Measurements from ENCODE around the gene USP17L21. TPM values are rescaled to one million over a fixed set of nuclear protein-coding genes. Genes with fewer than 3 reads are reported as not detected.
"Not testable (repeated sequence)": the region's sequence is repeated elsewhere in the genome, so short reads cannot be mapped to it uniquely, and the experiment has no call there.

USP17L21 gene
- total RNA-seq = not detected in 2 replicates

- H3K9me3 Mint-ChIP-seq; H3K27ac Mint-ChIP-seq; intact Hi-C loops (cut with micrococcal nuclease); H3K4me1 Mint-ChIP-seq (ENCODE audit: low read depth); H3K27me3 Mint-ChIP-seq (ENCODE audit: insufficient read depth); H3K4me3 Mint-ChIP-seq; DNase-seq (ENCODE audit: low spot score); H3K36me3 Mint-ChIP-seq (ENCODE audit: low read depth): not testable (repeated sequence)
Observed at GRCh38 chr4:9262572-9262971, at the start of gene USP17L21. TSS of gene USP17L21 (plus strand) at chr4:9262872. CDS start at chr4:9262872, 0 bp downstream.

- H3K27me3 Mint-ChIP-seq (ENCODE audit: insufficient read depth); intact Hi-C loops (cut with micrococcal nuclease); H3K4me1 Mint-ChIP-seq (ENCODE audit: low read depth); H3K36me3 Mint-ChIP-seq (ENCODE audit: low read depth); H3K27ac Mint-ChIP-seq; H3K9me3 Mint-ChIP-seq; H3K4me3 Mint-ChIP-seq: not testable (repeated sequence)
- DNase-seq (ENCODE audit: low spot score) = peak; percentile 0
Observed at GRCh38 chr4:9214701-9215100, 48.0 kb upstream of the USP17L21 start.

- H3K27me3 Mint-ChIP-seq (ENCODE audit: insufficient read depth) = not testable (repeated sequence)
Observed at GRCh38 chr4:9215105-9215504, 47.6 kb upstream of the USP17L21 start, which contains the start of gene USP17L11. TSS of gene USP17L11 (plus strand) at chr4:9215405. CDS start at chr4:9215405, 0 bp downstream.

GRCh38 chr4:9219852-9220251, 42.8 kb upstream of the USP17L21 start, which contains the start of gene USP17L12:
TSS of gene USP17L12 (plus strand) at chr4:9220152. CDS start at chr4:9220152, 0 bp downstream.
- H3K27me3 Mint-ChIP-seq (ENCODE audit: insufficient read depth); DNase-seq (ENCODE audit: low spot score); H3K27ac Mint-ChIP-seq; H3K9me3 Mint-ChIP-seq; H3K4me3 Mint-ChIP-seq; H3K36me3 Mint-ChIP-seq (ENCODE audit: low read depth); H3K4me1 Mint-ChIP-seq (ENCODE audit: low read depth); intact Hi-C loops (cut with micrococcal nuclease): not testable (repeated sequence)

More at GRCh38 chr4:9215105-9215504, 47.6 kb upstream of the USP17L21 start, which contains the start of gene USP17L11:
- intact Hi-C loops (cut with micrococcal nuclease); H3K4me1 Mint-ChIP-seq (ENCODE audit: low read depth); H3K9me3 Mint-ChIP-seq; H3K36me3 Mint-ChIP-seq (ENCODE audit: low read depth); H3K4me3 Mint-ChIP-seq; H3K27ac Mint-ChIP-seq; DNase-seq (ENCODE audit: low spot score): not testable (repeated sequence)

GRCh38 chr4:9224596-9224995, 38.1 kb upstream of the USP17L21 start, which contains the start of gene USP17L13:
TSS of gene USP17L13 (plus strand) at chr4:9224896. CDS start at chr4:9224896, 0 bp downstream.
- H3K4me3 Mint-ChIP-seq; H3K27ac Mint-ChIP-seq; H3K36me3 Mint-ChIP-seq (ENCODE audit: low read depth); intact Hi-C loops (cut with micrococcal nuclease); H3K4me1 Mint-ChIP-seq (ENCODE audit: low read depth); H3K27me3 Mint-ChIP-seq (ENCODE audit: insufficient read depth); DNase-seq (ENCODE audit: low spot score); H3K9me3 Mint-ChIP-seq: not testable (repeated sequence)

GRCh38 chr4:9230249-9230648, 32.4 kb upstream of the USP17L21 start:
- H3K4me3 Mint-ChIP-seq; H3K9me3 Mint-ChIP-seq; H3K36me3 Mint-ChIP-seq (ENCODE audit: low read depth); H3K4me1 Mint-ChIP-seq (ENCODE audit: low read depth); H3K27me3 Mint-ChIP-seq (ENCODE audit: insufficient read depth); intact Hi-C loops (cut with micrococcal nuclease); H3K27ac Mint-ChIP-seq: not testable (repeated sequence)
- peak; percentile 0 for DNase-seq (ENCODE audit: low spot score)

- H3K27ac Mint-ChIP-seq; H3K36me3 Mint-ChIP-seq (ENCODE audit: low read depth); H3K27me3 Mint-ChIP-seq (ENCODE audit: insufficient read depth); DNase-seq (ENCODE audit: low spot score); H3K9me3 Mint-ChIP-seq; H3K4me3 Mint-ChIP-seq; H3K4me1 Mint-ChIP-seq (ENCODE audit: low read depth); intact Hi-C loops (cut with micrococcal nuclease): not testable (repeated sequence)
Observed at GRCh38 chr4:9234085-9234484, 28.6 kb upstream of the USP17L21 start, which contains the start of gene USP17L15. TSS of gene USP17L15 (plus strand) at chr4:9234385. CDS start at chr4:9234385, 0 bp downstream.

GRCh38 chr4:9238461-9238860, 24.2 kb upstream of the USP17L21 start:
- H3K4me1 Mint-ChIP-seq (ENCODE audit: low read depth); H3K27ac Mint-ChIP-seq; intact Hi-C loops (cut with micrococcal nuclease); H3K27me3 Mint-ChIP-seq (ENCODE audit: insufficient read depth); DNase-seq (ENCODE audit: low spot score); H3K36me3 Mint-ChIP-seq (ENCODE audit: low read depth); H3K4me3 Mint-ChIP-seq; H3K9me3 Mint-ChIP-seq: not testable (repeated sequence)

- H3K4me3 Mint-ChIP-seq; H3K27ac Mint-ChIP-seq; intact Hi-C loops (cut with micrococcal nuclease); H3K36me3 Mint-ChIP-seq (ENCODE audit: low read depth); H3K4me1 Mint-ChIP-seq (ENCODE audit: low read depth); DNase-seq (ENCODE audit: low spot score); H3K27me3 Mint-ChIP-seq (ENCODE audit: insufficient read depth); H3K9me3 Mint-ChIP-seq: not testable (repeated sequence)
Observed at GRCh38 chr4:9243579-9243978, 19.1 kb upstream of the USP17L21 start, which contains the start of gene USP17L17. TSS of gene USP17L17 (plus strand) at chr4:9243879. CDS start at chr4:9243879, 0 bp downstream.

- H3K27me3 Mint-ChIP-seq (ENCODE audit: insufficient read depth); H3K27ac Mint-ChIP-seq; DNase-seq (ENCODE audit: low spot score); H3K36me3 Mint-ChIP-seq (ENCODE audit: low read depth); H3K4me3 Mint-ChIP-seq; H3K4me1 Mint-ChIP-seq (ENCODE audit: low read depth); H3K9me3 Mint-ChIP-seq; intact Hi-C loops (cut with micrococcal nuclease): not testable (repeated sequence)
Observed at GRCh38 chr4:9247953-9248680, 14.6 kb upstream of the USP17L21 start, which contains the start of gene USP17L18. TSS of gene USP17L18 (plus strand) at chr4:9248630. CDS start at chr4:9248630, 0 bp downstream.

- H3K4me3 Mint-ChIP-seq; H3K4me1 Mint-ChIP-seq (ENCODE audit: low read depth); intact Hi-C loops (cut with micrococcal nuclease); H3K36me3 Mint-ChIP-seq (ENCODE audit: low read depth); DNase-seq (ENCODE audit: low spot score); H3K27ac Mint-ChIP-seq; H3K27me3 Mint-ChIP-seq (ENCODE audit: insufficient read depth); H3K9me3 Mint-ChIP-seq: not testable (repeated sequence)
Observed at GRCh38 chr4:9253078-9253477, 9.6 kb upstream of the USP17L21 start, which contains the start of gene USP17L19. TSS of gene USP17L19 (plus strand) at chr4:9253378. CDS start at chr4:9253378, 0 bp downstream.

- H3K9me3 Mint-ChIP-seq; H3K4me3 Mint-ChIP-seq; intact Hi-C loops (cut with micrococcal nuclease): not testable (repeated sequence)
Observed at GRCh38 chr4:9257824-9258223, 4.8 kb upstream of the USP17L21 start, which contains the start of gene USP17L20. TSS of gene USP17L20 (plus strand) at chr4:9258124. CDS start at chr4:9258124, 0 bp downstream.

GRCh38 chr4:9267319-9267718, 4.6 kb downstream of the USP17L21 start, which contains the start of gene USP17L22:
TSS of gene USP17L22 (plus strand) at chr4:9267619. CDS start at chr4:9267619, 0 bp downstream.
- H3K36me3 Mint-ChIP-seq (ENCODE audit: low read depth); H3K9me3 Mint-ChIP-seq; H3K4me3 Mint-ChIP-seq; intact Hi-C loops (cut with micrococcal nuclease); H3K27ac Mint-ChIP-seq; DNase-seq (ENCODE audit: low spot score); H3K27me3 Mint-ChIP-seq (ENCODE audit: insufficient read depth); H3K4me1 Mint-ChIP-seq (ENCODE audit: low read depth): not testable (repeated sequence)

More at GRCh38 chr4:9257824-9258223, 4.8 kb upstream of the USP17L21 start, which contains the start of gene USP17L20:
- not testable (repeated sequence) for H3K27me3 Mint-ChIP-seq (ENCODE audit: insufficient read depth); H3K27ac Mint-ChIP-seq; H3K36me3 Mint-ChIP-seq (ENCODE audit: low read depth); H3K4me1 Mint-ChIP-seq (ENCODE audit: low read depth); DNase-seq (ENCODE audit: low spot score)

Measured in activated T-helper 1 cell treated with anti-CD3 and anti-CD28 coated beads, Interleukin-12 subunit alpha, Interleukin-12 subunit beta, Interleukin-2, Interleukin-4 antibody, amounts not matched to agents 30 ng/mL and 10 ng/mL and 1 ng/mL, durations not matched to agents 14 hours and 24 hours and 36 hours (primary cell).